ENCODE data around the gene LRRC46. TPM values are rescaled to one million over a fixed set of nuclear protein-coding genes. Genes with fewer than 3 reads are reported as not detected.

LRRC46 gene
- total RNA-seq, 1 donor from 2014 or later = 0.30 TPM

- intact Hi-C loops (cut with micrococcal nuclease) = no loop called here
These were observed 22.5 kb upstream of the LRRC46 start for GRCh38 chr17:47808830-47809480.

- intact Hi-C loops (cut with micrococcal nuclease) = no loop called here
These were observed 21.2 kb upstream of the LRRC46 start for GRCh38 chr17:47810200-47810821.

GRCh38 chr17:47810901-47811635, 20.4 kb upstream of the LRRC46 start:
- intact Hi-C loops (cut with micrococcal nuclease) = no loop called here

GRCh38 chr17:47811709-47812108, 19.8 kb upstream of the LRRC46 start:
- intact Hi-C loops (cut with micrococcal nuclease) = no loop called here

GRCh38 chr17:47812146-47812920, 19.1 kb upstream of the LRRC46 start:
- intact Hi-C loops (cut with micrococcal nuclease) = no loop called here

GRCh38 chr17:47813077-47813476, 18.4 kb upstream of the LRRC46 start:
- intact Hi-C loops (cut with micrococcal nuclease) = no loop called here

- intact Hi-C loops (cut with micrococcal nuclease) = no loop called here
These were observed 17.9 kb upstream of the LRRC46 start for GRCh38 chr17:47813512-47814031.

- intact Hi-C loops (cut with micrococcal nuclease) = no loop called here
These were observed 16.2 kb upstream of the LRRC46 start for GRCh38 chr17:47815106-47815918.

- intact Hi-C loops (cut with micrococcal nuclease) = no loop called here
These were observed 15.2 kb upstream of the LRRC46 start for GRCh38 chr17:47816111-47816735.

GRCh38 chr17:47816947-47817346, 14.5 kb upstream of the LRRC46 start:
- intact Hi-C loops (cut with micrococcal nuclease) = no loop called here

GRCh38 chr17:47818002-47818695, 13.3 kb upstream of the LRRC46 start:
- intact Hi-C loops (cut with micrococcal nuclease) = no loop called here

GRCh38 chr17:47819475-47819874, 12.0 kb upstream of the LRRC46 start:
- intact Hi-C loops (cut with micrococcal nuclease) = no loop called here

GRCh38 chr17:47820033-47820789, 11.3 kb upstream of the LRRC46 start:
- intact Hi-C loops (cut with micrococcal nuclease) = no loop called here

GRCh38 chr17:47821031-47821423, 10.4 kb upstream of the LRRC46 start:
- intact Hi-C loops (cut with micrococcal nuclease) = loop anchor here (1.0 kb wide), 1 partner anchor 10 kb away; the partner anchor contains the start of genes LRRC46 and MRPL10

GRCh38 chr17:47821424-47822391, 9.8 kb upstream of the LRRC46 start, which contains the start of gene OSBPL7:
Gene OSBPL7 (minus strand): TSS chr17:47821794. CDS start chr17:47820278, 1,516 bp downstream.
- intact Hi-C loops (cut with micrococcal nuclease) = loop anchor here (1.0 kb wide), 1 partner anchor 10 kb away; the partner anchor contains the start of genes LRRC46 and MRPL10

GRCh38 chr17:47822785-47823184, 8.7 kb upstream of the LRRC46 start:
- intact Hi-C loops (cut with micrococcal nuclease) = no loop called here

GRCh38 chr17:47823519-47823918, 8.0 kb upstream of the LRRC46 start:
- intact Hi-C loops (cut with micrococcal nuclease) = no loop called here

Measured in T-helper 2 cell treated with Interferon-gamma antibody and Interleukin-4, amounts not matched to agents 100 ng/mL and 5 ng/mL, for 36 hours (primary cell).